Adrenal gland (tissue), 12 donors: ENCODE measurements around the gene HOXC9. TPM values are rescaled to one million over a fixed set of nuclear protein-coding genes. Genes with fewer than 3 reads are reported as not detected.

Source experiments
- DNase-seq, 7 donors: peaks; one replicate each; pipeline ENCODE4 v3.0.0-alpha.2; 2019 to 2020
- H3K27ac ChIP-seq, 5 donors: fragments of 200-600 bp; sonication (generic) in 4 of 5; 1 replicate in 3 of 5; 2 replicates in 2 of 5; pipeline versions ENCODE4 v1.5.1 to v1.8.0; 2016 to 2020; ENCODE audit warnings: mild to moderate bottlenecking in 1 of 5
- H3K27me3 ChIP-seq: fragments of 200-600 bp; 2 replicates; pipeline ENCODE4 v1.8.0; 2021
- H3K36me3 ChIP-seq, 2 donors: fragments of 200-600 bp; replicated peaks in 1 of 2; 1 replicate in 1 of 2; 2 replicates in 1 of 2; pipeline versions ENCODE4 v1.5.1 to v1.8.0; 2018 to 2022
- H3K4me1 ChIP-seq, 2 donors: fragments of 200-600 bp; replicated peaks in 1 of 2; 1 replicate in 1 of 2; 2 replicates in 1 of 2; pipeline versions ENCODE4 v1.5.1 to v1.8.0; 2018 to 2021
- H3K4me3 ChIP-seq, 4 donors: fragments of 200-600 bp; sonication (generic) in 3 of 4; one replicate each; pipeline ENCODE4 v1.5.1; 2016 to 2018
- H3K9me3 ChIP-seq, 3 donors: fragments of 200-600 bp; sonication (generic) in 1 of 3; replicated peaks in 1 of 3; 1 replicate in 2 of 3; 2 replicates in 1 of 3; pipeline versions ENCODE4 v1.5.1 to v1.8.0; 2016 to 2021
- CTCF ChIP-seq, 6 experiments: fragments of 450-650 bp in 4 of 6; fragments of 200-600 bp in 2 of 6; sonication (generic) in 1 of 6; IDR thresholded peaks; 1 replicate in 5 of 6; 2 replicates in 1 of 6; pipeline versions ENCODE4 v1.5.1 to v1.8.0; 2016 to 2021; ENCODE audit warnings: antibody characterized with exemption in 6 of 6, mild to moderate bottlenecking in 2 of 6, moderate library complexity in 1 of 6
- POLR2A ChIP-seq, 2 donors: fragments of 450-650 bp; IDR thresholded peaks; one replicate each; pipeline ENCODE4 v1.6.1; 2017; ENCODE audit warnings: antibody characterized with exemption in 2 of 2, mild to moderate bottlenecking in 2 of 2, moderate library complexity in 1 of 2
- WGBS, 4 donors: extraction: QIAGEN DNeasy Blood & Tissue Kit in 2 of 4; methylation state at CpG; one replicate each; pipeline versions ENCODE4 v1.1.5 to v1.1.7; 2013 to 2017; 5-methylcytosine and 5-hydroxymethylcytosine counted together
- intact Hi-C, 2 donors: fragments of 100-400 bp; cut with DNase I; formaldehyde crosslinking; loops; one replicate each; pipeline versions ENCODE4 v1.14.1 to v1.15.0; 2022 to 2023
- polyA plus RNA-seq, 3 donors: library from polyadenylated mRNA; stranded (reverse); fragments of 200-250 nt in 2 of 3; fragments of 350-450 nt in 1 of 3; fragmentation: Illumina TruSeq in 1 of 3; extraction: RNeasy Lipid Tissue Mini Kit (QIAGEN cat#74804) in 1 of 3; gene quantifications; one replicate each; pipeline ENCODE4 v1.2.3, GENCODE V29; 2013 to 2014
- total RNA-seq, 9 donors: library from RNA; depleted of rRNA in 4 of 9; stranded (reverse); fragments of >200 nt in 4 of 9; fragments of 120-200 nt in 1 of 9; fragmentation: NEBNext Ultra II Directional in 1 of 9; extraction: Animal tissue kit (Norgen Biotek cat#: 25700) in 1 of 9; gene quantifications; one replicate each; pipeline versions ENCODE4 v1.1.0 to v1.2.4, GENCODE V29; 2013 to 2023
- donor health status: healthy with polysubstance abuse.
- donor health status: Bipolar disorder and iron deficiency.
- donor health status: DM: yes; HTN: yes; CAD: no.
- donor health status: DM: no; HTN: no; CAD: no.
- donor health status: DM: no; HTN: no; CAD: no.
- donor health status: DM: yes; HTN: yes; CAD: no.

The HOXC9 gene
- total and polyA plus RNA-seq, 12 donors: 1.2 to 12.1 (median 3.0) TPM; not detected in 1

GRCh38 chr12:53969588-53970259 is 30.2 kb upstream of the HOXC9 start:
- Histone ChIP-seq H3K36me3 (no peaks in the 10 kb centered on the region), H3K27me3 (peaks cover 94% of the 10 kb centered on the region), H3K4me1 (peaks cover 9 to 11% of the 10 kb centered on the region in 2 donors), H3K9me3 (no peaks in the 10 kb centered on the region), H3K4me3 (no peak overlapping the region), H3K27ac (no peak overlapping the region)
- WGBS, 4 donors: 26 to 29% (median 27%) methylated on average over 10 to 12 of the region's 12 CpGs
- TF ChIP-seq POLR2A (IDR thresholded peaks at IDR 0.05) (no peak), CTCF (IDR thresholded peaks at IDR 0.05) (no peak)
- no peak for DNase-seq
- intact Hi-C loops: loop anchor here in 1 of 2 donors (10.0 kb wide), 1 partner anchor 265 kb away; no protein-coding TSS in a partner anchor

- no peak for DNase-seq
- H3K27me3 ChIP-seq: peaks cover 93% of the 10 kb centered on the region
- no peaks in the 10 kb centered on the region for H3K9me3 ChIP-seq
- WGBS, 4 donors: 34 to 41% (median 38%) methylated on average over 4 of the region's 4 CpGs
- intact Hi-C loops: no loop called here
- H3K36me3 ChIP-seq: no peaks in the 10 kb centered on the region
- H3K4me1 ChIP-seq: peaks cover 9 to 18% of the 10 kb centered on the region in 2 donors
- no peak overlapping the region for H3K27ac ChIP-seq
- TF ChIP-seq CTCF (IDR thresholded peaks at IDR 0.05) (no peak), POLR2A (IDR thresholded peaks at IDR 0.05) (no peak)
- no peak overlapping the region for H3K4me3 ChIP-seq
Measured at GRCh38 chr12:53970451-53970850, 29.5 kb upstream of the HOXC9 start.

- no peak for DNase-seq
- 57 to 71% (median 70%) methylated on average over 3 of the region's 3 CpGs for WGBS, 4 donors
Measured at GRCh38 chr12:53971129-53971528, 28.8 kb upstream of the HOXC9 start.

GRCh38 chr12:53971686-53972085 is 28.3 kb upstream of the HOXC9 start:
- intact Hi-C loops: no loop called here
- Histone ChIP-seq H3K4me3 (no peak overlapping the region), H3K27me3 (peaks cover 93% of the 10 kb centered on the region), H3K9me3 (no peaks in the 10 kb centered on the region), H3K4me1 (peaks cover 9 to 19% of the 10 kb centered on the region in 2 donors), H3K27ac (no peak overlapping the region), H3K36me3 (no peaks in the 10 kb centered on the region)
- DNase-seq: no peak
- TF ChIP-seq CTCF (IDR thresholded peaks at IDR 0.05) (no peak), POLR2A (IDR thresholded peaks at IDR 0.05) (no peak)
- WGBS, 4 donors: 28 to 52% (median 42%) methylated on average over 2 of the region's 2 CpGs

More at GRCh38 chr12:53971129-53971528, 28.8 kb upstream of the HOXC9 start:
- intact Hi-C loops: no loop called here
- Histone ChIP-seq H3K27ac (no peak overlapping the region), H3K4me3 (no peak overlapping the region), H3K36me3 (no peaks in the 10 kb centered on the region), H3K27me3 (peaks cover 93% of the 10 kb centered on the region), H3K4me1 (peaks cover 9 to 19% of the 10 kb centered on the region in 2 donors), H3K9me3 (no peaks in the 10 kb centered on the region)
- TF ChIP-seq POLR2A (IDR thresholded peaks at IDR 0.05): no peak
- TF ChIP-seq CTCF (IDR thresholded peaks at IDR 0.05): no peak
